ENCODE measurements around the gene TP53AIP1.

DNA sequence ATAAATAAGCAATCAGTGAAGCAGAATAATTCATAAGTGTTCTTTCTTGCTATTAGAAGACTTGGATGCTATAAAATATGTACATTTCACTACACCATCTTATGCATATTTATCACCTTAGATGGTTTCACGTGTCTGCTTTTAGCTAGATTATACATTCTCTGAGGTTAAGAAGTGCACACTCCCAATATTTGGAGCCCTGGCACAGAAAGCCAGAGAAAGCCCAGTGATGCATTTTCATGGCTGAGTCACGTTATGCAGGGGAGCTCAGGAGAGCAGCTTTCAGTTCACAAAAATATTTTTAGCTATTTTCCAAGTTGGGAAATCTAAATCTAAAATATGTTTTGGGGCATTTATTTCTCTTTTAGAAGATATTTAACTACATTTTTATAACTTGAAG lies 5.1 kb upstream of the TP53AIP1 start:
- TF ChIP-seq GATA3 (IDR thresholded peaks at IDR 0.05; ENCODE audit: low read depth, low read length) (no peak), GATA2 (IDR thresholded peaks at IDR 0.05; ENCODE audit: low read depth, low read length) (no peak)

Measured in SH-SY5Y (cell line).